AG09319 (cell line): ENCODE data around the gene LTC4S.

ENCODE experiments used
- DNase-seq: peaks from one replicate; pipeline ENCODE4 v3.0.0-alpha.2; 2010; ENCODE audit warnings: low read depth; ENCODE audit errors: extremely low read depth
- CTCF ChIP-seq: IDR thresholded peaks from 2 replicates; pipeline ENCODE4 v1.5.1; 2011; ENCODE audit warnings: low read depth, mild to moderate bottlenecking, inconsistent platforms, low read length, moderate library complexity

The LTC4S gene

DNA sequence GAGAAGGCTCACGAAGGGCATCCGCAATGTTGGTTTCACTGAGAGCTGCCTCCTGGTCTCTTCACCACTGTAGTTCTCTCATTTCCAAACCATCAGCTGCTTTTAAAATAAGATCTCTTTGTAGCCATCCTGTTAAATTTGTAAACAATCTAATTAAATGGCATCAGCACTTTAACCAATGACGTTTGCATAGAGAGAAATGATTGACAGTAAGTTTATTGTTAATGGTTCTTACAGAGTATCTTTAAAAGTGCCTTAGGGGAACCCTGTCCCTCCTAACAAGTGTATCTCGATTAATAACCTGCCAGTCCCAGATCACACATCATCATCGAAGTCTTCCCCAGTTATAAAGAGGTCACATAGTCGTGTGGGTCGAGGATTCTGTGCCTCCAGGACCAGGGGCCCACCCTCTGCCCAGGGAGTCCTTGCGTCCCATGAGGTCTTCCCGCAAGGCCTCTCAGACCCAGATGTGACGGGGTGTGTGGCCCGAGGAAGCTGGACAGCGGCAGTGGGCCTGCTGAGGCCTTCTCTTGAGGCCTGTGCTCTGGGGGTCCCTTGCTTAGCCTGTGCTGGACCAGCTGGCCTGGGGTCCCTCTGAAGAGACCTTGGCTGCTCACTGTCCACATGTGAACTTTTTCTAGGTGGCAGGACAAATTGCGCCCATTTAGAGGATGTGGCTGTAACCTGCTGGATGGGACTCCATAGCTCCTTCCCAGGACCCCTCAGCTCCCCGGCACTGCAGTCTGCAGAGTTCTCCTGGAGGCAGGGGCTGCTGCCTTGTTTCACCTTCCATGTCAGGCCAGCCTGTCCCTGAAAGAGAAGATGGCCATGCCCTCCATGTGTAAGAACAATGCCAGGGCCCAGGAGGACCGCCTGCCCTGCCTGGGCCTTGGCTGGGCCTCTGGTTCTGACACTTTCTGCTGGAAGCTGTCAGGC, 43.6 kb downstream of the LTC4S start:
- no peak for TF ChIP-seq CTCF
- no peak for DNase-seq

GRCh38 chr5:179839328-179840256, 45.8 kb downstream of the LTC4S start:
- no peak for TF ChIP-seq CTCF
- no peak for DNase-seq

GRCh38 chr5:179840321-179840720, 46.5 kb downstream of the LTC4S start:
- no peak for DNase-seq
- TF ChIP-seq CTCF: no peak

DNA sequence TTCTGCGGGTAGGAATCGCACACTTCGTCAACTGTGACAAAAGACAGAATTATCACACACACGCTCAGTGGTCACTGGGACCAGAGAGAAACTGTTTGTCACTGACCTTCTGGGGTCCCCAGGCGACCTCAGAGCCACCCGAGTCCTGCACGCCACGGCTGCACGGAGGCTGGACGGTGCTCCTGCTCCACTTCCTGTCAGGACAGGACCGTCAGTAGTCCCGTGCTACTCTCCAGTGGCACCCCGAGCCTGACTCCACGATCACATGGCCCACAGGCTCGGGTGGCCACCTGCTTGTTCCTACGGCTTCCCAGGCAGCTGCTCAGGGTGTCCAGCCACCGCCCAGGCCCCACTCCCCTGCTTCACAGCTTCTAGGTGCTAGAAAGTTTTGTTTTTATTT, 47.0 kb downstream of the LTC4S start:
- no peak for DNase-seq
- no peak for TF ChIP-seq CTCF

- DNase-seq: no peak
- no peak for TF ChIP-seq CTCF
Observed at GRCh38 chr5:179841621-179842020, 47.8 kb downstream of the LTC4S start.
